Ovary (tissue), 9 donors: ENCODE data around the gene ARMC6. TPM values are rescaled to one million over a fixed set of nuclear protein-coding genes. Genes with fewer than 3 reads are reported as not detected.

Experiments used
- DNase-seq, 5 donors: peaks; one replicate each; pipeline ENCODE4 v3.0.0-alpha.2; 2019 to 2020
- H3K27ac ChIP-seq, 2 donors: fragments of 200-600 bp; one replicate each; pipeline versions ENCODE4 v1.5.1 to v1.8.0; 2019 to 2022
- H3K27me3 ChIP-seq: fragments of 200-600 bp; one replicate; pipeline ENCODE4 v1.8.0; 2022
- H3K36me3 ChIP-seq: fragments of 200-600 bp; sonication (generic); one replicate; pipeline ENCODE4 v1.5.1; 2019
- H3K4me1 ChIP-seq: one replicate; pipeline ENCODE4 v1.8.1; 2013; ENCODE audit warnings: mild to moderate bottlenecking, moderate library complexity; ENCODE audit not compliant: insufficient read depth
- H3K4me3 ChIP-seq: fragments of 200-600 bp; sonication (generic); one replicate; pipeline ENCODE4 v1.5.1; 2017
- H3K9me3 ChIP-seq, 2 donors: fragments of 200-600 bp in 1 of 2; sonication (generic) in 1 of 2; one replicate each; pipeline versions ENCODE4 v1.5.1 to v1.8.1; 2013 to 2019; ENCODE audit warnings: mild to moderate bottlenecking in 1 of 2, moderate library complexity in 1 of 2
- CTCF ChIP-seq, 3 donors: fragments of 450-650 bp in 2 of 3; fragments of 200-600 bp in 1 of 3; IDR thresholded peaks; one replicate each; pipeline versions ENCODE4 v1.5.1 to v1.8.0; 2016 to 2022; ENCODE audit warnings: antibody characterized with exemption in 3 of 3, mild to moderate bottlenecking in 1 of 3
- EP300 ChIP-seq: sonication (generic); formaldehyde crosslinking; IDR thresholded peaks from one replicate; pipeline ENCODE4 v1.6.1; 2017; ENCODE audit warnings: antibody characterized with exemption
- POLR2A ChIP-seq: fragments of 450-650 bp; IDR thresholded peaks from one replicate; pipeline ENCODE4 v1.6.1; 2017; ENCODE audit warnings: antibody characterized with exemption, mild to moderate bottlenecking, moderate library complexity
- WGBS, 3 donors: extraction: QIAGEN DNeasy Blood & Tissue Kit in 1 of 3; methylation state at CpG; one replicate each; pipeline versions ENCODE4 v1.1.5 to v1.1.7; 2013 to 2017; 5-methylcytosine and 5-hydroxymethylcytosine counted together
- intact Hi-C, 4 donors: fragments of 100-400 bp; cut with DNase I; formaldehyde crosslinking; loops; one replicate each; pipeline versions ENCODE4 v1.11.0 to v1.15.1; 2022 to 2023
- polyA plus RNA-seq, 2 donors: library from polyadenylated mRNA; stranded (reverse); fragments of 200-250 nt in 1 of 2; fragments of 350-450 nt in 1 of 2; fragmentation: Illumina TruSeq in 1 of 2; extraction: RNeasy Lipid Tissue Mini Kit (QIAGEN cat#74804) in 1 of 2; gene quantifications; one replicate each; pipeline ENCODE4 v1.2.3, GENCODE V29; 2013 to 2014
- total RNA-seq, 7 donors: library from RNA; depleted of rRNA in 2 of 7; stranded (reverse); fragments of >200 nt in 2 of 7; fragmentation: NEBNext Ultra II Directional in 3 of 7; extraction: Animal tissue kit (Norgen Biotek cat#: 25700) in 3 of 7; gene quantifications; one replicate each; pipeline versions ENCODE4 v1.1.0 to v1.2.4, GENCODE V29; 2016 to 2023
- donor health status: DM: no; HTN: no; CAD: no; lungs with moderate emphysema.
- donor health status: DM: no; HTN: no; CAD: no.
- donor health status: Bipolar disorder and iron deficiency.
- donor health status: DM: yes; HTN: yes; CAD: no.
- donor health status: DM: no; HTN: no; CAD: no.
- donor health status: DM: yes; HTN: yes; CAD: no.

Gene ARMC6
- total and polyA plus RNA-seq, 9 donors = 7.0 to 27.5 (median 14.6) TPM

- 88 to 92% (median 91%) methylated on average over 18 to 20 of the region's 20 CpGs for WGBS, 3 donors
- Histone ChIP-seq H3K27me3 (no peaks in the 10 kb centered on the region), H3K4me3 (no peak overlapping the region), H3K36me3 (no peaks in the 10 kb centered on the region), H3K27ac (no peak overlapping the region), H3K4me1 (no peaks in the 10 kb centered on the region), H3K9me3 (no peaks in the 10 kb centered on the region)
- no peak for DNase-seq
- intact Hi-C loops = loop anchor here in 2 of 4 donors (10.0 kb wide), 2 partner anchors 93 to 123 kb away; partner anchors contain the start of gene MEF2B (in 1 of the 2)
- TF ChIP-seq POLR2A = no peak
- TF ChIP-seq EP300 = no peak
- no peak for TF ChIP-seq CTCF (IDR thresholded peaks at IDR 0.05)
Measured at GRCh38 chr19:19051478-19052213, 18.2 kb downstream of the ARMC6 start.

DNA sequence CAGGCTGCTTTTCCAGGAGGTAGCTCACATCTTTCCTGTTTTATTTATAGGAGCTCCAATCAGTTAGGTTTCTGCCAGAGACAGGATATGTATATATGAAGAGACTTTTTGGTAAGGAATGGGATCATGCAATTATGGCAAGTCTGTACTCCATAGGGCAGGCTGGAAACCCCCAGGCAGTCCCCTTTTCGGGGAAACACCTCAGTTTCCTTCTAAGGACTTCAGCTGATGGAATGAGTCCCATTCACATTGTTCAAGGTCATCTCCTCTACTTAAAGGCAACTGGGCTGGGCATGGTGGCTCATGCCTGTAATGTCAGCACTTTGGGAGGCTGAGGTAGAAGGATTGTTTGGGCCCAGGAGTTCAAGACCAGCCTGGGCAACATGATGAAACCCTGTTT lies 19.5 kb downstream of the ARMC6 start:
- Histone ChIP-seq H3K27me3 (no peaks in the 10 kb centered on the region), H3K36me3 (no peaks in the 10 kb centered on the region), H3K27ac (no peak overlapping the region), H3K4me3 (no peak overlapping the region), H3K9me3 (no peaks in the 10 kb centered on the region), H3K4me1 (no peaks in the 10 kb centered on the region)
- intact Hi-C loops = loop anchor here in 2 of 4 donors (10.0 kb wide), 2 partner anchors 92 to 122 kb away; partner anchors contain the start of gene MEF2B (in 1 of the 2)
- TF ChIP-seq EP300 = no peak
- no peak for TF ChIP-seq CTCF (IDR thresholded peaks at IDR 0.05)
- TF ChIP-seq POLR2A = no peak
- DNase-seq = no peak
- WGBS, 3 donors = 44 to 45% (median 45%) methylated on average over 1 of the region's 1 CpG

- peak; percentile 42 to 76 (median 62) for TF ChIP-seq CTCF (IDR thresholded peaks at IDR 0.05)
- no peak for TF ChIP-seq POLR2A
- TF ChIP-seq EP300 = no peak
- no peaks in the 10 kb centered on the region for H3K36me3 ChIP-seq
- no peaks in the 10 kb centered on the region for H3K9me3 ChIP-seq
- intact Hi-C loops = loop anchor here in 3 of 4 donors (2.0 to 10.0 kb wide), 3 partner anchors 85 to 121 kb away; partner anchors contain the start of genes MEF2B (in 1 of the 3) and TMEM161A (in 1 of the 3)
- DNase-seq = peak; percentile 72 to 87 (median 81)
- 83 to 89% (median 85%) methylated on average over 25 of the region's 25 CpGs for WGBS, 3 donors
- no peak overlapping the region for H3K27ac ChIP-seq
- H3K4me1 ChIP-seq = no peaks in the 10 kb centered on the region
- no peak overlapping the region for H3K4me3 ChIP-seq
- H3K27me3 ChIP-seq = no peaks in the 10 kb centered on the region
Measured at GRCh38 chr19:19053508-19054314, 20.3 kb downstream of the ARMC6 start.

GRCh38 chr19:19054315-19054938 lies 21.0 kb downstream of the ARMC6 start:
- no peak for DNase-seq
- Histone ChIP-seq H3K9me3 (no peaks in the 10 kb centered on the region), H3K27ac (no peak overlapping the region), H3K36me3 (no peaks in the 10 kb centered on the region), H3K27me3 (no peaks in the 10 kb centered on the region), H3K4me3 (no peak overlapping the region), H3K4me1 (no peaks in the 10 kb centered on the region)
- TF ChIP-seq EP300 = no peak
- TF ChIP-seq POLR2A = no peak
- no peak for TF ChIP-seq CTCF (IDR thresholded peaks at IDR 0.05)
- WGBS, 3 donors = 89 to 94% (median 93%) methylated on average over 15 of the region's 15 CpGs
- intact Hi-C loops = loop anchor here in 3 of 4 donors (2.0 to 10.0 kb wide), 3 partner anchors 84 to 120 kb away; partner anchors contain the start of genes MEF2B (in 1 of the 3) and TMEM161A (in 1 of the 3)
